GM12874 (cell line): ENCODE results near the gene DNAJA3.

Source experiments
- TF ChIP-seq, protein P1 (sequence below): IDR thresholded peaks from 2 replicates; pipeline ENCODE4 v1.5.1; 2011; ENCODE audit warnings: low read depth, mild to moderate bottlenecking, control low read depth, low read length, moderate library complexity; ENCODE audit not compliant: insufficient read depth

The DNAJA3 gene

DNA sequence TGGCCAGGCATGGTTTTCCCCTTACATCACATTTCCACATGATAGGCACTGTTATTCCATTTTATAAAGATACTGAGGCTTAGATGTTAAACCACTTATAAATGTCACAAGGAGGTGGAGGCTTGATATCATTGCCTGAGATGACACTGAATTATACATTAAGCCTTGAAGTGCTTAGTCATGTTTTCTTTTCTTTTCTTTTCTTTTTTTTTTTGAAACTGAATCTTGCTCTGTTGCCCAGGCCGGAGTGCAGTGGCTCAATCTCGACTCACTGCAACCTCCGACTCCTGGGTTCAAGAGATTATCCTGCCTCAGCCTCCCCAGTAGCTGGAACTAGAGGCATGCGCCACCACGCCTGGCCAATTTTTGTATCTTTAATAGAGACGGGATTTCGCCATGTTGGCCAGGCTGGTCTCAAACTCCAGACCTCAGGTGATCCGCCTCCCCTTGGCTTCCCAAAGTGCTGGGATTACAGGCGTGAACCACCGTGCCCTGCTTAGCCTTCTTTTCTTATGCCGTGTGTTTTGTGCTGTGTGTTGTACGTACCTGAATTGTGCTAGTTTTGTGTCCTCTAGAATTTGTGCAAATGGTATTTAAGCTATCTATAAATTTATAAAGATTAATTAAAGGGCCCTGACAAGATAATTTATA is 1.2 kb downstream of the DNAJA3 start:
- TF ChIP-seq, protein P1, sequence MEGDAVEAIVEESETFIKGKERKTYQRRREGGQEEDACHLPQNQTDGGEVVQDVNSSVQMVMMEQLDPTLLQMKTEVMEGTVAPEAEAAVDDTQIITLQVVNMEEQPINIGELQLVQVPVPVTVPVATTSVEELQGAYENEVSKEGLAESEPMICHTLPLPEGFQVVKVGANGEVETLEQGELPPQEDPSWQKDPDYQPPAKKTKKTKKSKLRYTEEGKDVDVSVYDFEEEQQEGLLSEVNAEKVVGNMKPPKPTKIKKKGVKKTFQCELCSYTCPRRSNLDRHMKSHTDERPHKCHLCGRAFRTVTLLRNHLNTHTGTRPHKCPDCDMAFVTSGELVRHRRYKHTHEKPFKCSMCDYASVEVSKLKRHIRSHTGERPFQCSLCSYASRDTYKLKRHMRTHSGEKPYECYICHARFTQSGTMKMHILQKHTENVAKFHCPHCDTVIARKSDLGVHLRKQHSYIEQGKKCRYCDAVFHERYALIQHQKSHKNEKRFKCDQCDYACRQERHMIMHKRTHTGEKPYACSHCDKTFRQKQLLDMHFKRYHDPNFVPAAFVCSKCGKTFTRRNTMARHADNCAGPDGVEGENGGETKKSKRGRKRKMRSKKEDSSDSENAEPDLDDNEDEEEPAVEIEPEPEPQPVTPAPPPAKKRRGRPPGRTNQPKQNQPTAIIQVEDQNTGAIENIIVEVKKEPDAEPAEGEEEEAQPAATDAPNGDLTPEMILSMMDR: no peak

DNA sequence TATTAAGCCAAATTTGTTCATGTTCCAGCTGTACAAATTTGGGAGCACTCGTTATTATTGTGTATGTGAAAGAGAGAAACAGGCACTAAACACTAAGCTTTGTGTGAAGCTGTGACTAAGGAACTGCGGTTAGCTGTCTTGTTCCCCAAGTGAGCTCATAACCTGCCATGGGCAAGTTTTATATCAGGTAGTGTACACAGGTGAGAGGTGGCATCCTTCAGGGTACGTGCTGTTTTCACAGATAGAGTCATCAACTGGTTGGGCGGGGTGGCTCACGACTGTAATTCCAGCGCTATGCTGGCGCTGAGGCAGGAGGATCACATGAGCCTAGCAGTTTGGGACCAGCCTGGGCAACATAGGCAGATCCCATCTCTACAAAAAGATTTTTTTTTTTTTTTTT is 2.8 kb downstream of the DNAJA3 start:
- TF ChIP-seq, protein P1: no peak

DNA sequence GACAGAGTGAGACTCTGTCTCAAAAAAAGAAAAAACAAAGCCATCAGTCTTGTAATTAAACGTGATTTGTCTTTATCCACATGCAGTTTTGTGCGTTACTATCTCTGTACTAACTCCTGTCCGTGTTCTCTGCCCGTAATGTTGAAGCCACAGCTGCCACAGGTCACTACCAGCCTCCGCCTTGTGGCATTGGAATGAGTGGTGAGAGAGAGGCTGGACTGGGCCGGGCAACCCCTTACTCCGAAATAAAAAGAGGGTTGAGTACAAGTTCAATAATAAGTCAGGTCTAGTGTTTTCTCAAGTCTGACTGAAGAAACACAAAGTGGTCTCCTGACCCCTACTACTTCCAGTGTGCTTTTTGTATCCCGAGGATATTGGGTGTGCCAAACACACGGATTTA is 5.4 kb downstream of the DNAJA3 start:
- TF ChIP-seq, protein P1: no peak

DNA sequence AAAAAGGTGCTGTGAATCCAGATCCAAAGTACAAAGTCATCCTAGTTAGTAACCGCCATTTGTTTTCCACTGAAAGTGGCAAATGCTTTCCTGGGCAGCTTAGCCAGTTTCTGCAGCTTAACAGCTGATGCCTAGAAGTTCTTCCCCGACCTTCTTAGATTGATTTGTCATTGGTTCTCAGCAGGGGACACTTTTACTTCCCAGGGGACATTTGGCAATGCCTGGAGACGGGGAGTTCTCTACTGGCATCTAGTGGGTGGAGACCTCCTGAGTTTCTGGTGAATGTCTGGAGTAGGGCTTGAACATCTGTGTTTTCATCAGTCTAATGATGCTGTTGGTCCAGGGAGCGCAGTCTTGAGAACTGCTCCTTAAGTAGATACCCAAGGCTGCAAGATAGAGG is 7.6 kb downstream of the DNAJA3 start:
- TF ChIP-seq, protein P1: no peak

DNA sequence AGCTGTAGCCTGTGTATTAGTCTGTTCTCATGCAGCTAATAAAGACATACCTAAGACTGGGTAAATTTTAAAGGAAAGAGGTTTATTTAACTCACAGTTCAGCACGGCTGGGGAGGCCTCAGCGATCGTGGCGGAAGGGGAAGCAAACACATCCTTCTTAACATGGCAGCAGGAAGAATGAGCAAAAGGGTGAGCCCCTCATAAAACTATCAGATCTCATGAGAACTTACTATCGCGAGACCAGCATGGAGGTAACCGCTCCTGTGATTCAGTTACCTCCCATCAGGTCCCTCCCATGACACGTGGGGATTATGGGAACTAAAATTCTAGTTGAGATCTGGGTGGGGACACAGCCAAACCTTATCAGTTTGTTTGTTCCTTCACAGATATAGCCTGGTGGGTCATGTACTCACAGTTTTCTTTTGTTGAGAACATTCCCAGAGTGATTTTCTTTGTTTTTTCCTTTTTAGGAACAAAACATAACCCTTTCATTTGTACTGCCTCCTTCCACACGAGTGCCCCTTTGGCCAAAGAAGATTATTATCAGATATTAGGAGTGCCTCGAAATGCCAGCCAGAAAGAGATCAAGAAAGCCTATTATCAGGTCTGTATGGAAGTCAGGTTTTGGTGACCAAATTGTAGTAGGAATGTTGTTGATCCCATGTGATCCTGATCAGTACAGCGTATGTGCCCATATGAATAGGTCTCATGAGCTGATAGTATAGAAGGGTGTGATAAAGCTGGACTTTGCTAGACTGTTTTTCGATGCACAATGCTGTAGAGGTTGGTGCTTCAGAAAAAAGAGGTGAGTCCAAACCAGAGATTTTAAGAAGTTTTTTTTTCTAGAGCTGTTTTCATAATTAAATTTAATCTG is 8.5 kb downstream of the DNAJA3 start:
- TF ChIP-seq, protein P1: no peak

DNA sequence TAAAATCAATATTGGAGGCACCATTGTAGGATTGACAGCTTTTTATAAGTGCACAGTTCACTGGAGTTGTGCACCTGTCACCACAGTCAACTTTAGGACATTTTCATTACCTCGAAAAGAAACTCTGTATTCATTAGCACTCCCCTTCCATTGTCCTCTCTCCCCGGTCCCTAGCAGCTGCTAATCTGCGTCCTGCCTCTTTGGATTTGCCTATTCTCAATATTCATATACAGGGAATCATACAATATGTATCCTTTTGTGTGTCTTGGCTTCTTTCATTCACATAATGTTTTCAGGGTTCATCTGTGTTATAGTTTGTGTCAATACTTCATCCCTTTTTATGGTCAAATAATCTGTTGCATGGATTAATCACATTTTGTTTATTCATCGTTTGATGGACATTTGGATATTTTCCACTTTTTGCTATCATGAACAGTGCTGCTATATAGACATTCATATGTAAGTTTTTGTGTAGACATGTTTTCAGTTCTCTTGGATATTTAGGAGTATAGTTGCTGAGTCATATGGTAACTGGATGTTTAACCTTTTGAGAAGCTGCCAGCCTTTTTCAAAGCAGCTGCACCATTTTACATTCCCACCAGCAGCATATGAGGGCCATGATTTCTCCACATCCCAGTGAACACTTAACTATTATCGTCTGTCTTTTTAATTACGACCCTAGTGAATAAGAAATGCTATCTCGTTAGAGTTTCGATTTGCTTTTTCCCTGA is 9.8 kb downstream of the DNAJA3 start:
- TF ChIP-seq, protein P1: no peak

DNA sequence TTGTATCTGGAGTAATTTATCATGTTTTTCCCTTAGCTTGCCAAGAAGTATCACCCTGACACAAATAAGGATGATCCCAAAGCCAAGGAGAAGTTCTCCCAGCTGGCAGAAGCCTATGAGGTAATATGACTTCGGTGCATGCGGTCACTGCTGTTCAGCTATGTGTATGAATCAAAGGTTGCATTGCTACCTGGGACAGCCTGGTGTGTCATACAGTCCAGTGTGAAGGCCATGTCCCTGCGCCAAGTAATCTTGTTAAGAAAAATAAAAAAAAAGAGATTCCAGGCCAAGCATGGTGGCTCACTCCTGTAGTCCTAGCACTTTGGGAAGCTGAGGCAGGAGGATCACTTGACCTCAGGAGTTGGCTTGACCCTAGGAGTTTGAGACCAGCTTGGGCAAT is 11.7 kb downstream of the DNAJA3 start:
- TF ChIP-seq, protein P1: no peak
